HepG2 (cell line): Measurements from ENCODE around the gene CD14. TPM values are rescaled to one million over a fixed set of nuclear protein-coding genes. Genes with fewer than 3 reads are reported as not detected.
A peak's percentile ranks its signal among the peaks of the same experiment; 100 is the strongest.

ENCODE experiments used
- ARNT2 ChIP-seq: sonication (generic); formaldehyde crosslinking; IDR thresholded peaks from 2 replicates; pipeline ENCODE4 v1.8.0; 2022; ENCODE audit warnings: mild to moderate bottlenecking, low read depth, missing genetic modification reagents, moderate library complexity
- EED ChIP-seq: sonication (generic); formaldehyde crosslinking; IDR thresholded peaks from 2 replicates; pipeline ENCODE4 v1.5.0; 2020; ENCODE audit warnings: mild to moderate bottlenecking, missing genetic modification reagents
- KDM3A ChIP-seq: IDR thresholded peaks from 2 replicates; pipeline ENCODE4 v1.6.1; 2018; ENCODE audit warnings: low read depth, missing compliant biosample characterization
- KLF15 ChIP-seq: sonication (generic); formaldehyde crosslinking; IDR thresholded peaks from 2 replicates; pipeline ENCODE4 v1.8.1; 2023; ENCODE audit warnings: borderline replicate concordance, mild to moderate bottlenecking, inconsistent platforms, missing genetic modification reagents, mixed read lengths
- TBP ChIP-seq: sonication (generic); formaldehyde crosslinking; IDR thresholded peaks from 2 replicates; pipeline ENCODE4 v1.5.0; 2020; ENCODE audit warnings: missing genetic modification reagents
- ZNF205 ChIP-seq: IDR thresholded peaks from 2 replicates; pipeline ENCODE4 v1.6.1; 2018; ENCODE audit warnings: missing biosample characterization, missing genetic modification reagents
- ZNF331 ChIP-seq: sonication (generic); formaldehyde crosslinking; IDR thresholded peaks from 2 replicates; pipeline ENCODE4 v1.4.0; 2020; ENCODE audit warnings: missing genetic modification reagents
- ZNF441 ChIP-seq: sonication (generic); formaldehyde crosslinking; IDR thresholded peaks from 2 replicates; pipeline ENCODE4 v1.7.0; 2021; ENCODE audit warnings: missing genetic modification reagents, borderline replicate concordance
- ZNF644 ChIP-seq: IDR thresholded peaks from 2 replicates; pipeline ENCODE4 v1.6.1; 2016; ENCODE audit warnings: low read depth
- polyA plus RNA-seq, 8 experiments: library from polyadenylated mRNA; depleted of rRNA in 3 of 8; stranded (reverse) in 7 of 8; unstranded in 1 of 8; fragments of >200 nt; fragmentation: Illumina TruSeq in 4 of 8; extraction: Trizol in 4 of 8; gene quantifications; 2 replicates each; pipeline versions ENCODE4 v1.2.1 to v1.2.3, GENCODE V29; 2011 to 2016; ENCODE audit warnings: low read depth in 4 of 8, missing spikeins in 1 of 8, mixed read lengths in 1 of 8; ENCODE audit not compliant: insufficient read depth in 1 of 8
- total RNA-seq, 5 experiments: library from RNA; depleted of rRNA; stranded (reverse); fragments of >200 nt; fragmentation: Illumina TruSeq; extraction: Trizol; gene quantifications; 2 replicates each; pipeline ENCODE4 v1.2.3, GENCODE V29; 2016; ENCODE audit warnings: low read depth in 1 of 5
- TF ChIP-seq, protein P1 (sequence below): sonication (generic); formaldehyde crosslinking; IDR thresholded peaks from 2 replicates; pipeline ENCODE4 v1.5.1; 2020; ENCODE audit warnings: missing genetic modification reagents, mild to moderate bottlenecking, borderline replicate concordance
- TF ChIP-seq, protein P2 (sequence below): sonication (generic); formaldehyde crosslinking; IDR thresholded peaks from 2 replicates; pipeline ENCODE4 v1.9.0; 2021; ENCODE audit warnings: missing genetic modification reagents, borderline replicate concordance
- TF ChIP-seq, protein P3 (sequence below): sonication (generic); formaldehyde crosslinking; IDR thresholded peaks from 2 replicates; pipeline ENCODE4 v1.4.0; 2020; ENCODE audit warnings: missing genetic modification reagents
- TF ChIP-seq, protein P4 (sequence below): sonication (generic); formaldehyde crosslinking; IDR thresholded peaks from 2 replicates; pipeline ENCODE4 v1.9.0; 2021; ENCODE audit warnings: missing genetic modification reagents, borderline replicate concordance
- TF ChIP-seq, protein P5 (sequence below), 2 experiments: sonication (generic) in 1 of 2; formaldehyde crosslinking in 1 of 2; IDR thresholded peaks; 2 replicates each; pipeline versions ENCODE4 v1.5.1 to v1.6.1; 2011 to 2020; ENCODE audit warnings: borderline replicate concordance in 1 of 2, low read depth in 1 of 2, low read length in 1 of 2, mild to moderate bottlenecking in 1 of 2, missing genetic modification reagents in 1 of 2, moderate library complexity in 1 of 2

Gene CD14
- total and polyA plus RNA-seq, 2 of the 13 experiments (the other 11 are each of a cell fraction or from before 2014, with no cell fraction given), result 1.7 to 4.7 TPM

DNA sequence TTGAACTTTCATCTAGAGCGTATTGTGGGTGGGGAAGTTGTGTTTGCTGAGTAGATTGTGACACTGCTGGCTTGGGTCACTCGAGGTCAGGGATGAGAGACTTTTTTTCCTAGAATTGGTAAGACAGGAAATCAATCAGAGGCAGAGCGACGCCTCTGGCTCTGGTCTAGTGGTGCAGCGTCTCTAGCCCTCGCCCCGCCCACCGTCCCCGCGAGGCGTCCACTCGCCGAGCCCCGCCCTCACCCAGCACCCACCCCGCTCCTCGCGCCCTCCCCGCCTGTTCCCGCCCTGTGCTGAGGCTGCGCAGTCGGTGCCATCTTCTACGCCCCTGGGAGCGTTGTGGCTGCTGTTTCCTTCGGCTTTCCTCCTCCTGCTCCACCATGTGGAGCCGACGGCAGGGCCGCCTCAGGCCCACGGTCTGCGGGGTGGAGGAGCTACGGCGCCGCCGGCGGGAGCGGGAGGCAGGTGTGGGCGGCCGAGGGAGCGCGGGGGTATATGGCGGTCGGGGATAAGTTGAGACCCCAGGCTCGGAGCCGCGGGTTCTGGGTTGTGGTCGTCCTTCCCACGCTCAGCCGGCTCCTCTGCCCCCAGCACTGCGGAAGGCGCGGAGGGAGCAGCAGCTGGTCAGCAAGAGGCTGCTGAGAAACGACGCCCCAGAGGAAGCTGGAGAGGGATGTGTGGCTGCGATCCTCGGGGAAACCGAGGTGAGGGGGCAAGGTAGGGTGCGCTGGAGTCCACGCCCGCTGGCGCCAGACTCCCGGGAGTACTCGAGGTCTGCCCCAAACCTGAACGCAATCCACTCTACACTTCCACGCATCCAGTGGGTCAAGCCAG lies 6.4 kb upstream of the CD14 start, which contains the start of gene TMCO6 (continued):
- peak; percentile 90; the same call in 1 of the 2 replicates for TF ChIP-seq ARNT2 (CRISPR knock-in tag)
- TF ChIP-seq TBP, result no peak
- TF ChIP-seq, protein P1, sequence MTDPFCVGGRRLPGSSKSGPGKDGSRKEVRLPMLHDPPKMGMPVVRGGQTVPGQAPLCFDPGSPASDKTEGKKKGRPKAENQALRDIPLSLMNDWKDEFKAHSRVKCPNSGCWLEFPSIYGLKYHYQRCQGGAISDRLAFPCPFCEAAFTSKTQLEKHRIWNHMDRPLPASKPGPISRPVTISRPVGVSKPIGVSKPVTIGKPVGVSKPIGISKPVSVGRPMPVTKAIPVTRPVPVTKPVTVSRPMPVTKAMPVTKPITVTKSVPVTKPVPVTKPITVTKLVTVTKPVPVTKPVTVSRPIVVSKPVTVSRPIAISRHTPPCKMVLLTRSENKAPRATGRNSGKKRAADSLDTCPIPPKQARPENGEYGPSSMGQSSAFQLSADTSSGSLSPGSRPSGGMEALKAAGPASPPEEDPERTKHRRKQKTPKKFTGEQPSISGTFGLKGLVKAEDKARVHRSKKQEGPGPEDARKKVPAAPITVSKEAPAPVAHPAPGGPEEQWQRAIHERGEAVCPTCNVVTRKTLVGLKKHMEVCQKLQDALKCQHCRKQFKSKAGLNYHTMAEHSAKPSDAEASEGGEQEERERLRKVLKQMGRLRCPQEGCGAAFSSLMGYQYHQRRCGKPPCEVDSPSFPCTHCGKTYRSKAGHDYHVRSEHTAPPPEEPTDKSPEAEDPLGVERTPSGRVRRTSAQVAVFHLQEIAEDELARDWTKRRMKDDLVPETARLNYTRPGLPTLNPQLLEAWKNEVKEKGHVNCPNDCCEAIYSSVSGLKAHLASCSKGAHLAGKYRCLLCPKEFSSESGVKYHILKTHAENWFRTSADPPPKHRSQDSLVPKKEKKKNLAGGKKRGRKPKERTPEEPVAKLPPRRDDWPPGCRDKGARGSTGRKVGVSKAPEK, result peak; percentile 58; the same call in 1 of the 2 replicates
- peak; percentile 70 for TF ChIP-seq EED (CRISPR knock-in tag)
- TF ChIP-seq KLF15 (CRISPR knock-in tag), result no peak
- TF ChIP-seq, protein P2, sequence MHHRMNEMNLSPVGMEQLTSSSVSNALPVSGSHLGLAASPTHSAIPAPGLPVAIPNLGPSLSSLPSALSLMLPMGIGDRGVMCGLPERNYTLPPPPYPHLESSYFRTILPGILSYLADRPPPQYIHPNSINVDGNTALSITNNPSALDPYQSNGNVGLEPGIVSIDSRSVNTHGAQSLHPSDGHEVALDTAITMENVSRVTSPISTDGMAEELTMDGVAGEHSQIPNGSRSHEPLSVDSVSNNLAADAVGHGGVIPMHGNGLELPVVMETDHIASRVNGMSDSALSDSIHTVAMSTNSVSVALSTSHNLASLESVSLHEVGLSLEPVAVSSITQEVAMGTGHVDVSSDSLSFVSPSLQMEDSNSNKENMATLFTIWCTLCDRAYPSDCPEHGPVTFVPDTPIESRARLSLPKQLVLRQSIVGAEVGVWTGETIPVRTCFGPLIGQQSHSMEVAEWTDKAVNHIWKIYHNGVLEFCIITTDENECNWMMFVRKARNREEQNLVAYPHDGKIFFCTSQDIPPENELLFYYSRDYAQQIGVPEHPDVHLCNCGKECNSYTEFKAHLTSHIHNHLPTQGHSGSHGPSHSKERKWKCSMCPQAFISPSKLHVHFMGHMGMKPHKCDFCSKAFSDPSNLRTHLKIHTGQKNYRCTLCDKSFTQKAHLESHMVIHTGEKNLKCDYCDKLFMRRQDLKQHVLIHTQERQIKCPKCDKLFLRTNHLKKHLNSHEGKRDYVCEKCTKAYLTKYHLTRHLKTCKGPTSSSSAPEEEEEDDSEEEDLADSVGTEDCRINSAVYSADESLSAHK (CRISPR knock-in tag), result no peak
- no peak for TF ChIP-seq ZNF441
- no peak for TF ChIP-seq ZNF644 (CRISPR knock-in tag)
- TF ChIP-seq ZNF331, result peak; percentile 84
- TF ChIP-seq, protein P3, sequence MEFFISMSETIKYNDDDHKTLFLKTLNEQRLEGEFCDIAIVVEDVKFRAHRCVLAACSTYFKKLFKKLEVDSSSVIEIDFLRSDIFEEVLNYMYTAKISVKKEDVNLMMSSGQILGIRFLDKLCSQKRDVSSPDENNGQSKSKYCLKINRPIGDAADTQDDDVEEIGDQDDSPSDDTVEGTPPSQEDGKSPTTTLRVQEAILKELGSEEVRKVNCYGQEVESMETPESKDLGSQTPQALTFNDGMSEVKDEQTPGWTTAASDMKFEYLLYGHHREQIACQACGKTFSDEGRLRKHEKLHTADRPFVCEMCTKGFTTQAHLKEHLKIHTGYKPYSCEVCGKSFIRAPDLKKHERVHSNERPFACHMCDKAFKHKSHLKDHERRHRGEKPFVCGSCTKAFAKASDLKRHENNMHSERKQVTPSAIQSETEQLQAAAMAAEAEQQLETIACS, result no peak
- TF ChIP-seq, protein P4, sequence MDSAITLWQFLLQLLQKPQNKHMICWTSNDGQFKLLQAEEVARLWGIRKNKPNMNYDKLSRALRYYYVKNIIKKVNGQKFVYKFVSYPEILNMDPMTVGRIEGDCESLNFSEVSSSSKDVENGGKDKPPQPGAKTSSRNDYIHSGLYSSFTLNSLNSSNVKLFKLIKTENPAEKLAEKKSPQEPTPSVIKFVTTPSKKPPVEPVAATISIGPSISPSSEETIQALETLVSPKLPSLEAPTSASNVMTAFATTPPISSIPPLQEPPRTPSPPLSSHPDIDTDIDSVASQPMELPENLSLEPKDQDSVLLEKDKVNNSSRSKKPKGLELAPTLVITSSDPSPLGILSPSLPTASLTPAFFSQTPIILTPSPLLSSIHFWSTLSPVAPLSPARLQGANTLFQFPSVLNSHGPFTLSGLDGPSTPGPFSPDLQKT (CRISPR knock-in tag), result no peak
- TF ChIP-seq ZNF205 (CRISPR knock-in tag), result peak; percentile 80
- TF ChIP-seq, protein P5, sequence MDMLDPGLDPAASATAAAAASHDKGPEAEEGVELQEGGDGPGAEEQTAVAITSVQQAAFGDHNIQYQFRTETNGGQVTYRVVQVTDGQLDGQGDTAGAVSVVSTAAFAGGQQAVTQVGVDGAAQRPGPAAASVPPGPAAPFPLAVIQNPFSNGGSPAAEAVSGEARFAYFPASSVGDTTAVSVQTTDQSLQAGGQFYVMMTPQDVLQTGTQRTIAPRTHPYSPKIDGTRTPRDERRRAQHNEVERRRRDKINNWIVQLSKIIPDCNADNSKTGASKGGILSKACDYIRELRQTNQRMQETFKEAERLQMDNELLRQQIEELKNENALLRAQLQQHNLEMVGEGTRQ (IDR thresholded peaks at IDR 0.05; ENCODE audit: low read depth, low read length), result no peak
- TF ChIP-seq, protein P5 (CRISPR knock-in tag; IDR thresholded peaks at IDR 0.05; ENCODE audit: borderline replicate concordance), result no peak
- peak; percentile 27; the same call in 1 of the 2 replicates for TF ChIP-seq KDM3A
